Left ventricle myocardium inferior (tissue), 1 donor: ENCODE data around the gene ZNF740. TPM values are rescaled to one million over a fixed set of nuclear protein-coding genes. Genes with fewer than 3 reads are reported as not detected.
A peak's percentile ranks its signal among the peaks of the same experiment; 100 is the strongest.

Source experiments
- DNase-seq: peaks from one replicate; pipeline ENCODE4 v3.0.0-alpha.2; 2020
- H3K27ac ChIP-seq: fragments of 200-600 bp; replicated peaks from 2 replicates; pipeline ENCODE4 v1.8.0; 2021
- H3K27me3 ChIP-seq: fragments of 200-600 bp; 2 replicates; pipeline ENCODE4 v1.8.0; 2021; ENCODE audit warnings: low read depth
- H3K36me3 ChIP-seq: fragments of 200-600 bp; 2 replicates; pipeline ENCODE4 v1.8.0; 2021
- H3K4me1 ChIP-seq: fragments of 200-600 bp; 2 replicates; pipeline ENCODE4 v1.8.0; 2021
- H3K4me3 ChIP-seq: fragments of 200-600 bp; 2 replicates; pipeline ENCODE4 v1.8.0; 2021; ENCODE audit warnings: mild to moderate bottlenecking, moderate library complexity
- H3K9me3 ChIP-seq: fragments of 200-600 bp; replicated peaks from 2 replicates; pipeline ENCODE4 v1.8.0; 2021
- intact Hi-C: fragments of 100-400 bp; cut with micrococcal nuclease; formaldehyde crosslinking; loops from one replicate; pipeline ENCODE4 v1.11.0; 2022
- total RNA-seq: library from RNA; stranded (reverse); fragmentation: NEBNext Ultra II Directional; extraction: Animal tissue kit (Norgen Biotek cat#: 25700); gene quantifications from one replicate; pipeline ENCODE4 v1.2.1, GENCODE V29; 2021
- TF ChIP-seq, protein P1 (sequence below): fragments of 200-600 bp; IDR thresholded peaks from 2 replicates; pipeline ENCODE4 v1.8.0; 2021; ENCODE audit warnings: antibody characterized with exemption, mild to moderate bottlenecking, borderline replicate concordance
- donor health status: DM: no; HTN: yes; CAD: no; lungs with severe emphysema.

Gene ZNF740
- total RNA-seq, 1 donor from 2014 or later: 26.5 TPM

GRCh38 chr12:53224061-53224896 is 43.8 kb downstream of the ZNF740 start:
- Histone ChIP-seq H3K27ac (peak overlapping the region; percentile 100), H3K36me3 (no peaks in the 10 kb centered on the region), H3K4me3 (no peak overlapping the region), H3K27me3 (no peaks in the 10 kb centered on the region), H3K4me1 (peaks cover 52% of the 10 kb centered on the region), H3K9me3 (no peaks in the 10 kb centered on the region)
- no peak for DNase-seq
- TF ChIP-seq, protein P1, sequence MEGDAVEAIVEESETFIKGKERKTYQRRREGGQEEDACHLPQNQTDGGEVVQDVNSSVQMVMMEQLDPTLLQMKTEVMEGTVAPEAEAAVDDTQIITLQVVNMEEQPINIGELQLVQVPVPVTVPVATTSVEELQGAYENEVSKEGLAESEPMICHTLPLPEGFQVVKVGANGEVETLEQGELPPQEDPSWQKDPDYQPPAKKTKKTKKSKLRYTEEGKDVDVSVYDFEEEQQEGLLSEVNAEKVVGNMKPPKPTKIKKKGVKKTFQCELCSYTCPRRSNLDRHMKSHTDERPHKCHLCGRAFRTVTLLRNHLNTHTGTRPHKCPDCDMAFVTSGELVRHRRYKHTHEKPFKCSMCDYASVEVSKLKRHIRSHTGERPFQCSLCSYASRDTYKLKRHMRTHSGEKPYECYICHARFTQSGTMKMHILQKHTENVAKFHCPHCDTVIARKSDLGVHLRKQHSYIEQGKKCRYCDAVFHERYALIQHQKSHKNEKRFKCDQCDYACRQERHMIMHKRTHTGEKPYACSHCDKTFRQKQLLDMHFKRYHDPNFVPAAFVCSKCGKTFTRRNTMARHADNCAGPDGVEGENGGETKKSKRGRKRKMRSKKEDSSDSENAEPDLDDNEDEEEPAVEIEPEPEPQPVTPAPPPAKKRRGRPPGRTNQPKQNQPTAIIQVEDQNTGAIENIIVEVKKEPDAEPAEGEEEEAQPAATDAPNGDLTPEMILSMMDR: peak; percentile 18
- intact Hi-C loops: no loop called here

GRCh38 chr12:53224897-53225634 is 44.5 kb downstream of the ZNF740 start:
- TF ChIP-seq, protein P1: no peak
- intact Hi-C loops: no loop called here
- Histone ChIP-seq H3K36me3 (no peaks in the 10 kb centered on the region), H3K27ac (peak overlapping the region; percentile 100), H3K9me3 (no peaks in the 10 kb centered on the region), H3K4me1 (peaks cover 44% of the 10 kb centered on the region), H3K4me3 (no peak overlapping the region), H3K27me3 (no peaks in the 10 kb centered on the region)
- DNase-seq: no peak

DNA sequence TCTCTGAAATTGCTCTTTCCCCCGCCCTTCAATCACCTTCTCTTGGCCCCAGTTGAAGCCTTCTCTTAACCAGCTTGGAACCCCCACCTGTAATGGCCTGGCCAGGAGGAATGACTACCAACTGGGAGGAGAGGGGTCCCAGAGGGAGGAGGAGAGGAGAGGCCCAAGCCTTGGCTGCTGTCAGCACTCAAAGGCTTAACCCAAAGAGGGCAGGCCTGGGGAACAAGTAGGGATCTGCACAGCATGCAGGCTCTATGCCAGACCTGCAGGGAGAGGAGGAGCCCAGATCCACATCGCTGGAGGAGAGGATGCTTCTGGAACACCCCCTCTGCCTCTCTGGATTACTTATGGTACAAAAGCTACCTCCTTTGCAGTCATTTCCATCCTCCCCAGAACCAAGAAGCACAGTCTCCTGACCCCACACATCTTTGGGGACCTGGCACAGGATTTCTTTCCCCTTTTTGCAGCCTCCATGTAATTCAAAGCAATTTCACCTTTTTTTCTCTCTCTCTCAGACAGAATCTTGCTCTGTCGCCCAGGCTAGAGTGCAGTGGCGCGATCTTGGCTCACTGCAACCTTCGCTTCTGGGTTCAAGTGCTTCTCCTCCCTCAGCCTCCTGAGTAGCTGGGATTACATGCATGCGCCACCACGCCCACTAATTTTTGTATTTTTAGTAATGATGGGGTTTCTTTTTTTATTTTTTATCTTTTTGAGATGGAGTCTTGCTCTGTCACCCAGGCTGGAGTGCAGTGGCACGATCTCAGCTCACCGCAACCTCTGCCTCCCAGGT is 45.3 kb downstream of the ZNF740 start:
- DNase-seq: no peak
- Histone ChIP-seq H3K4me1 (peaks cover 40% of the 10 kb centered on the region), H3K9me3 (no peaks in the 10 kb centered on the region), H3K27me3 (no peaks in the 10 kb centered on the region), H3K27ac (peak overlapping the region; percentile 100), H3K36me3 (no peaks in the 10 kb centered on the region), H3K4me3 (no peak overlapping the region)
- intact Hi-C loops: no loop called here
- TF ChIP-seq, protein P1: no peak

- Histone ChIP-seq H3K4me3 (no peak overlapping the region), H3K36me3 (no peaks in the 10 kb centered on the region), H3K27ac (no peak overlapping the region), H3K9me3 (no peaks in the 10 kb centered on the region), H3K27me3 (no peaks in the 10 kb centered on the region), H3K4me1 (peaks cover 45% of the 10 kb centered on the region)
- TF ChIP-seq, protein P1: no peak
- no peak for DNase-seq
- intact Hi-C loops: no loop called here
Observed at GRCh38 chr12:53226815-53227214, 46.3 kb downstream of the ZNF740 start.

GRCh38 chr12:53227341-53227740 is 46.8 kb downstream of the ZNF740 start:
- H3K27ac ChIP-seq: no peak overlapping the region
- DNase-seq: no peak
- TF ChIP-seq, protein P1: no peak

More at GRCh38 chr12:53227341-53227740, 46.8 kb downstream of the ZNF740 start:
- intact Hi-C loops: no loop called here
- Histone ChIP-seq H3K9me3 (no peaks in the 10 kb centered on the region), H3K4me1 (peaks cover 45% of the 10 kb centered on the region), H3K27me3 (no peaks in the 10 kb centered on the region), H3K36me3 (no peaks in the 10 kb centered on the region), H3K4me3 (no peak overlapping the region)
